VCaP (cell line): ENCODE measurements around the gene MAP3K19.

Source experiments
- H3K27ac ChIP-seq: fragments of 450-650 bp; 2 replicates; pipeline ENCODE4 v1.5.1; 2017
- CTCF ChIP-seq: fragments of 450-650 bp; conservative IDR thresholded peaks from 2 replicates; pipeline ENCODE4 v1.5.1; 2017; ENCODE audit warnings: mild to moderate bottlenecking, moderate library complexity

MAP3K19 gene

DNA sequence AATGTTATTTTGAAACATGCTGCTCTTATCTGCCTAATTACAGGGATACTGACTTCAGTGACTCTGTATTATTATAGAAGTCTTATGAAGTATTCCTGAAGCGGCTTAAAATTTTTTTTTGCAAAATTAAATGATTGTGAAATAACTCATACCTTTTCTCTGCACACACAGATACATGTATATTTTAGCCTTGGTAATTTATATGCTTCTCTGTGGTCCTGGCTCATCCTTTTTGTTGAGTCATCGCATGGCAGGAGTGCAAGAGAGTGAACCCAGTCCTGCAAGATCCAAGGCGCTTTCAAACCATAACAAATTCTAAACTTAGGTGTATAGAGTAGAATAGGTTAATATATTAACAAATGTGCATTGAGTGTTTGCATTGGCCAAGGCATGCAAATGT lies 120.1 kb downstream of the MAP3K19 start:
- H3K27ac ChIP-seq, result no peak overlapping the region
- TF ChIP-seq CTCF, result no peak

DNA sequence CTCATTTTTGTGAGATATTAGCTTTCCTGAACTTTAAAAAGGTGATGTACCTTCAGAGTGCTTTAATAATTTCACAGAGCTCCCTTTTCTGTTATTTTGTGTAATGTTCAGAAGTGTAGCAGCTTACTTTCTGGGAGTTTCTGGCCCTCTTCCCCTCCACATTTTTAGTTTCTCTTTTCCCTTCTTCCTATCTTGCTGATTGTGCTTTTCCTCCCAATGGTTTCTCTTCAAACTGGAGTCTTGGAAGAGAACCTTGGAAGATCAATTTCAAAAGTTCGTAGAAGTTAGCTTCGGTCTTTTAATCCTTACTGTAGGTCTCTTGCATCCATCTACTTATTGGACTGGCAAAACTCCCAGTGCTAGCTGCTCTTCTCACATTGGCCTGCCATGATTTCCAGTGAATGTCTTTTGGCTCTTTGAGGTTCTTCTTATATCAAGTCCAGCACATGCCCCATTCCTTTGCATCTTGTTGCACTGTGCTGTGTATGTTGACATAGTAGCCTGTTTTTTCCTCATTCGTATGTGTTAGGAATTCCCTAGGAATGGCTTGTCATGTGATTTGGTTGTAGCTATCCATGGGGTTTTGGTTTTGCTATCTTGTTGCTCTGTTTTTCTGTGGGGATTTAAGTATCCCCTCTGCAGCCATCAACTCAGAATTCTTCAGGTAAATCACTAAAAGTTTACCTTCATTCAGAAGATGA lies 120.9 kb downstream of the MAP3K19 start:
- no peak overlapping the region for H3K27ac ChIP-seq
- no peak for TF ChIP-seq CTCF

- H3K27ac ChIP-seq, result no peak overlapping the region
- TF ChIP-seq CTCF, result no peak
These were observed 122.3 kb downstream of the MAP3K19 start for GRCh38 chr2:134924912-134925311.

DNA sequence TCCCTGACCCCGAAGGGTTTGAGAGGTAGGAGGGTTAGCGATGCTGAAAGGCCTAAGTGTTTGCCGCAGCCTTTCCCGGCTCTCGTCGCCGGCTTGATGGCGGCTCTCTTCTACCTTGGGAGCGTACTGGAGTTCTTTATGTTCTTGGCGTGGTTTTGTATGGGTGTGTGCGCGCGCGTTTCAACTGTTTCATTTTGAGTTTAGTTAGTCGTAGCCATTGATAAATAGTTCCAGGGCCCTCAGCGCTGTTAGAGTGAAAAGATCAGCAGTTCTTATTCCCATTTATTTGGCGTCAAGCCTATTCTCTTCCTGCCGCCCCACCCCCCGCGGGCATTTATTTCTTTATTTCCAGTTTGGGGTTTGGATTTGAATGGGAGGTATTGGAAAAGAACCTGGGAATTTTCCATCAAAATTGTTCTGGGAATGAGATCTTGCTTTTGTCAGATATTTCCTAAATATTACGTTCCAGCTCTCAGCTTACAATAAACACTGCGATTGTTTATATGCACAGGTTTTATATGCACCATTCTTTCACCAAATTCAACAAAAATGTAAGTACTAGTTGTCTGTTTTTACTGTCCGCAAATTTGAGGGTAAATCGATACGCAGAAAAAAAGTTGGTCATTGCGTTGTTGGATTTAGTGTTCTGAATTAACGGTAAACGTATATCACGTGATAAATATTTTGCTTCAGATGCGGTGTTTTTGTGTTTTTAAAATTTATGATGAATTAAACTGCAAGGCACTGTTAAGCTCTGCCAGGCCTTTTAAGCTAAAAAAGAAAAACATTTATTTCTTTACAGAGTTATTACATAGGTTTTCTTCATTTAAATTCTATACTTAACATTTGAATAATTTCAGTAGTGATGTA lies 127.7 kb downstream of the MAP3K19 start:
- TF ChIP-seq CTCF, result no peak
- H3K27ac ChIP-seq, result peak overlapping the region; percentile 97

DNA sequence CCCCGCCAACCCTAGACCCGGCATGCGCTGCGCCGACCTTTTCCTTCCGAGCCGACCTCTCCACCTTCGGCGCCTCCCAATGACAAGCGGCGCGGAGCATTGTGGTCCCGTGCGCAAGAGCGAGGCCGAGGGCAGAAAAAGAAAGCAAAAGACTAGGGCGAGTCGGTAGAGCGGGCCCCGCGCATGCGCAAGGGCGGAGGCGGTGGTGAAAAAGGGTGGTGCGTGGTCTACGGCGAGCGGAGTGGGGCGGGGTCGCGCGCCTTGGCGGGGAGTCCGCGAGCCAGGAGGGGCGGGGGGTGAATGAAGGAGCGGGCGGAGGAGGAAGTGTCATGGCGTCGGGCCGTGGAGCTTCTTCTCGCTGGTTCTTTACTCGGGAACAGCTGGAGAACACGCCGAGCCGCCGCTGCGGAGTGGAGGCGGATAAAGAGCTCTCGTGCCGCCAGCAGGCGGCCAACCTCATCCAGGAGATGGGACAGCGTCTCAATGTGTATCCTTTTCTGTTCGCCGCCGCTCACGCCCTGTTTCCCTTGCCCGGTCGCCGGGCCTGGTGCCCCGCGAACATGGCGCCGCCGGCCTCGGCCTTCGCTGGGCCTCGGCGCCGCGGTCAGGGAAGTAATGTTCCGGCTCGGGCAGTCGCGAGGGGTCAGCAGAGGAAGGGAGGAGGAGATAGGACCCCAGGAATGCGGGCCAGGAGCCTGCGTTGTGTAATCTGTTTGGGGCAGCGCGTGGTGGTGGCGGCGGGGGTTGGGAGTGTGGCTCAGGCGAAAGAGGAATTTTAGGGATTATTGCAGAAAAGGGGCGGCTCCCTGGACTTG lies 128.5 kb downstream of the MAP3K19 start, which contains the start of gene CCNT2:
TSS of gene CCNT2 (plus strand) at position 297 of the 815 bp plus-strand sequence. CDS start at position 330, 33 bp downstream.
- TF ChIP-seq CTCF, result no peak
- H3K27ac ChIP-seq, result peak within 1 kb of the TSS; percentile 97

DNA sequence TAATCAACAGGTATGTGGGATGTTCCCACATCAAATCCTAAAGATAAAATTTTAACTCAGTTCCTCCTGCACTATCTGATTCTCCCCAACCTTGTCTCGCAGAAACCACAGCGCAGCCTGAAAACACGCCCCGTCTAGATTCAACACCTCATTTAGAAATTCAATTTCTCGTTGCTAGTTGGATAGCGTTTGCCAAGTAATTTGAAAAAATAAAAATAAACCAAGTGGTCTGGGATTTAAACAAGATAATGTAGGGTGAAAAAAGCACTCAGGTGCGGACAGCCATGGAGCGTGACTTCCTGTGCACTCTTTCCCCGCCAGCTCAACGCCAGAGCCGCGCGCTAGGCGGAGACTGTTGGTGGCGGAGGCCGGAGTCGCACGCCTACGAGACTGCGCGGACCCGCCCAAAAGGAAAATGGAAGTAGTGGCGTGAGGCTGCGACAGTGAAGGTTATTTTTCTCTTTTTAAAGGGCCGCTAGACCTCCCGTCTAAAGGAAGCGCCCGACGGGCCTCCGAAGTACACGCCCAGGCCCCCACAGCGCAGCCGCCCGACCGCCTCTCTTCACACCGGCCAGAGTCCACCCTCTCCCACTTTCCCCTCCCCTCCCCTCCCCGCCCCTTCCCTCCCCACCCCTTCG lies 129.2 kb downstream of the MAP3K19 start:
- peak overlapping the region; percentile 97 for H3K27ac ChIP-seq
- peak; percentile 28 for TF ChIP-seq CTCF
